ENCODE results near the gene CATSPER4.

- no peak for TF ChIP-seq CREB1 (IDR thresholded peaks at IDR 0.05; ENCODE audit: low read depth)
- TF ChIP-seq USF1 (IDR thresholded peaks at IDR 0.05) = no peak
- no peak for TF ChIP-seq YY1 (IDR thresholded peaks at IDR 0.05; ENCODE audit: low read depth)
- TF ChIP-seq CEBPB (IDR thresholded peaks at IDR 0.05) = no peak
- no peak for TF ChIP-seq TAF1 (IDR thresholded peaks at IDR 0.05; ENCODE audit: low read depth)
Measured at GRCh38 chr1:26155370-26156284, 34.8 kb upstream of the CATSPER4 start.
